ENCODE measurements around the gene LRRFIP1.

GRCh38 chr2:237712477-237713377 lies 85.3 kb downstream of the LRRFIP1 start:
- TF ChIP-seq POLR2A (IDR thresholded peaks at IDR 0.05; ENCODE audit: low read length) (no peak), GATA1 (IDR thresholded peaks at IDR 0.05; ENCODE audit: low read depth, low read length) (no peak)
